A673 (cell line): Measurements from ENCODE around the gene AFG1L. TPM values are rescaled to one million over a fixed set of nuclear protein-coding genes. Genes with fewer than 3 reads are reported as not detected.

Source experiments
- BruUV-seq: library from RNA; stranded (reverse); fragments of 400-500 nt; replicated peaks from 2 replicates; lab custom pipeline; 2021; lab: Mats Ljungman, UMichigan
- CTCF ChIA-PET: fragments of 300-600 bp; sonication (Branson Sonifier 250); formaldehyde crosslinking; loops from one replicate; lab custom pipeline; 2022; ENCODE audit warnings: antibody characterized with exemption; lab: Charles Lee
- POLR2A ChIA-PET: fragments of 300-600 bp; sonication (Branson Sonifier 250); formaldehyde crosslinking; loops from one replicate; lab custom pipeline; 2022; ENCODE audit warnings: antibody characterized with exemption; ENCODE audit not compliant: low non-redundant PET; lab: Charles Lee
- DNase-seq: peaks from one replicate; pipeline ENCODE4 v3.0.0-alpha.2; 2015; ENCODE audit warnings: low spot score
- H3K27ac ChIP-seq: fragments of 200-600 bp; sonication (generic); 2 replicates; pipeline ENCODE4 v1.5.1; 2016; ENCODE audit warnings: mixed run types, low read depth, mild to moderate bottlenecking, mixed read lengths, antibody characterized with exemption, low read length; ENCODE audit not compliant: poor library complexity, severe bottlenecking
- H3K27me3 ChIP-seq: fragments of 200-600 bp; sonication (generic); replicated peaks from 2 replicates; pipeline ENCODE4 v1.6.1; 2017; ENCODE audit warnings: mixed run types, low read depth, mild to moderate bottlenecking, mixed read lengths, antibody characterized with exemption, low read length; ENCODE audit not compliant: insufficient read depth, poor library complexity
- H3K36me3 ChIP-seq: fragments of 200-600 bp; sonication (generic); 2 replicates; pipeline ENCODE4 v1.6.1; 2016; ENCODE audit warnings: mixed run types, mild to moderate bottlenecking, mixed read lengths, antibody characterized with exemption, low read length; ENCODE audit not compliant: insufficient read depth, poor library complexity, severe bottlenecking
- H3K4me1 ChIP-seq: fragments of 200-600 bp; sonication (generic); 2 replicates; pipeline ENCODE4 v1.6.1; 2017; ENCODE audit warnings: mixed run types, mild to moderate bottlenecking, mixed read lengths, antibody characterized with exemption, low read length; ENCODE audit not compliant: insufficient read depth, poor library complexity, severe bottlenecking
- H3K4me3 ChIP-seq: fragments of 200-600 bp; sonication (generic); 2 replicates; pipeline ENCODE4 v1.5.1; 2016; ENCODE audit warnings: low read depth, mixed run types, mild to moderate bottlenecking, mixed read lengths, low read length; ENCODE audit not compliant: poor library complexity, severe bottlenecking
- H3K9me3 ChIP-seq: fragments of 200-600 bp; sonication (generic); 2 replicates; pipeline ENCODE4 v1.6.1; 2016; ENCODE audit warnings: mixed run types, low read depth, mild to moderate bottlenecking, mixed read lengths, antibody characterized with exemption, low read length; ENCODE audit not compliant: poor library complexity, severe bottlenecking
- EZH2 ChIP-seq: fragments of 200-600 bp; sonication (generic); IDR thresholded peaks from 2 replicates; pipeline ENCODE4 v1.6.1; 2017; ENCODE audit warnings: borderline replicate concordance, low read depth, mild to moderate bottlenecking, mixed read lengths, antibody characterized with exemption, low read length; ENCODE audit not compliant: poor library complexity, severe bottlenecking
- intact Hi-C: fragments of 100-400 bp; cut with micrococcal nuclease; formaldehyde crosslinking; loops from one replicate; pipeline ENCODE4 v1.10.0; 2022; ENCODE audit not compliant: unreplicated experiment
- total RNA-seq: library from RNA; stranded (reverse); gene quantifications from 2 replicates; pipeline ENCODE4 v1.2.3, GENCODE V29; 2021
- TF ChIP-seq, protein P1 (sequence below): fragments of 300-800, 200-600 bp; sonication (generic); conservative IDR thresholded peaks from 2 replicates; pipeline ENCODE4 v1.5.1; 2017; ENCODE audit warnings: low read depth, mild to moderate bottlenecking, antibody characterized with exemption, low read length, moderate library complexity, mixed read lengths

AFG1L gene
- total RNA-seq, 1 experiment from 2014 or later, result 7.5 TPM

DNA sequence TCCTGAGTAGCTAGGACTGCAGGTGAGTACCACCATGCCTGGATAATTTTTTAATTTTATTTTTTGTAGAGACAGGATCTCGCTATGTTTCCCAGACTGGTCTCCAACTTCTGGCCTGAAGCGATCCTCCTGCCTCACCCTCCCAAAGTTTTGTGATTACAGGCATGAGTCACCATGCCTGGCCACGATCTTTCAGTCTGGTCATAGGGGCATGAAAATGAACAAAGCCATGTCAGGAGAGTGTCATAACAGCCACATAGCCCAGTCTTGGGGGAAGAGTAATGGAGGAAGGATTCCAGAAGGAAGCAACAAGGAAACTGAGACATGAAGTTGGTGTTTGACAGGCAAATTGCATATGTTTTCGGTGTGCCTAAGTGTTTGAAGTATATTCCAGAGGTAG lies 17.0 kb upstream of the AFG1L start:
- TF ChIP-seq, protein P1, sequence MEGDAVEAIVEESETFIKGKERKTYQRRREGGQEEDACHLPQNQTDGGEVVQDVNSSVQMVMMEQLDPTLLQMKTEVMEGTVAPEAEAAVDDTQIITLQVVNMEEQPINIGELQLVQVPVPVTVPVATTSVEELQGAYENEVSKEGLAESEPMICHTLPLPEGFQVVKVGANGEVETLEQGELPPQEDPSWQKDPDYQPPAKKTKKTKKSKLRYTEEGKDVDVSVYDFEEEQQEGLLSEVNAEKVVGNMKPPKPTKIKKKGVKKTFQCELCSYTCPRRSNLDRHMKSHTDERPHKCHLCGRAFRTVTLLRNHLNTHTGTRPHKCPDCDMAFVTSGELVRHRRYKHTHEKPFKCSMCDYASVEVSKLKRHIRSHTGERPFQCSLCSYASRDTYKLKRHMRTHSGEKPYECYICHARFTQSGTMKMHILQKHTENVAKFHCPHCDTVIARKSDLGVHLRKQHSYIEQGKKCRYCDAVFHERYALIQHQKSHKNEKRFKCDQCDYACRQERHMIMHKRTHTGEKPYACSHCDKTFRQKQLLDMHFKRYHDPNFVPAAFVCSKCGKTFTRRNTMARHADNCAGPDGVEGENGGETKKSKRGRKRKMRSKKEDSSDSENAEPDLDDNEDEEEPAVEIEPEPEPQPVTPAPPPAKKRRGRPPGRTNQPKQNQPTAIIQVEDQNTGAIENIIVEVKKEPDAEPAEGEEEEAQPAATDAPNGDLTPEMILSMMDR, result no peak
- no peak for TF ChIP-seq EZH2
- ChIA-PET POLR2A (no interaction called here), CTCF (no interaction called here)
- no peak overlapping the region for H3K4me3 ChIP-seq
- no peak for DNase-seq
- intact Hi-C loops, result no loop called here
- no peak overlapping the region for H3K27ac ChIP-seq
- H3K27me3 ChIP-seq, result no peaks in the 10 kb centered on the region
- H3K36me3 ChIP-seq, result no peaks in the 10 kb centered on the region
- no TSS peak for BruUV-seq
- no peaks in the 10 kb centered on the region for H3K9me3 ChIP-seq
- no peaks in the 10 kb centered on the region for H3K4me1 ChIP-seq

DNA sequence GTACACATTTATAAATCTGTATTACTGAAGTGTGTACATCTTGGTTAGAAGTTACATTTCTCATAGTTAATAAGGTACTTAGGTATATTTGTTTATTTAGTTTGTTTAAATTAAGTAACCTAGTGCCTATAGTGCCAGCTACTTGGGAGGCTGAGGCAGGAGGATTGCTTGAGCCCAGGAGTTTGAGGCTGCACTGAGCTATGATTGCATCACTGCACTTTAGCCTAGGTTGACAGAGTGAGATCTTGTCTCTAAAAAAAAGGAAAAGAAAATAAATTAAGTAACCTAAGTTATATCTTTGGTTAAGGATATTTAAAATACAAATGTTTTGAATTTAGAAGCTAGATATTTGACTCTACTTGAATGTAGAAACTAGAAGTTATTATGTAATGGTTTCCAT lies 9.5 kb upstream of the AFG1L start:
- intact Hi-C loops, result no loop called here
- no peaks in the 10 kb centered on the region for H3K36me3 ChIP-seq
- POLR2A ChIA-PET, result no interaction called here
- H3K4me1 ChIP-seq, result no peaks in the 10 kb centered on the region
- H3K27ac ChIP-seq, result no peak overlapping the region
- no peaks in the 10 kb centered on the region for H3K27me3 ChIP-seq
- no peak overlapping the region for H3K4me3 ChIP-seq
- CTCF ChIA-PET, result no interaction called here
- no TSS peak for BruUV-seq
- no peak for TF ChIP-seq EZH2
- TF ChIP-seq, protein P1, result no peak
- H3K9me3 ChIP-seq, result no peaks in the 10 kb centered on the region
- DNase-seq, result no peak

DNA sequence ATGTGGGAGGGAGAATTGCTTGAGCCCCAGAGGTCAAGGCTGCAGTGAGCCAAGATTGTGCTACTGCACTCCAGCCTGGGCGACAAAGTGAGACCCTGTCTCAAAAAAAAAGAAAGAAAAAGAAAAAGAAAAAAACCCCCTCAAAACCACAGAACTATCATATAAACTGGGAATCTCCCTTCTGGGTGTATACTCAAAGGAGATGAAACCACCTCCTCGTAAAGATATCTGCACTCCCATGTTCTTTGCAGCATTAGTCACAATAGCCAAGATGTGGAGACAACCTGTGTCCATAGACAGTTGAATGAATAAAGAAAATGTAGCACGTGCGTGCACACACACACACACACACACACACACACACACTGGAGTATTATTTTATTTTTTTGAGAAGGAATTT lies 8.5 kb upstream of the AFG1L start:
- BruUV-seq, result no TSS peak
- CTCF ChIA-PET, result no interaction called here
- intact Hi-C loops, result no loop called here
- Histone ChIP-seq H3K36me3 (no peaks in the 10 kb centered on the region), H3K27me3 (no peaks in the 10 kb centered on the region), H3K27ac (no peak overlapping the region), H3K4me3 (no peak overlapping the region), H3K4me1 (no peaks in the 10 kb centered on the region), H3K9me3 (no peaks in the 10 kb centered on the region)
- no peak for DNase-seq
- TF ChIP-seq, protein P1, result no peak
- TF ChIP-seq EZH2, result no peak
- POLR2A ChIA-PET, result no interaction called here
